Pancreas (tissue), 10 donors: ENCODE results near the gene FADS2. TPM values are rescaled to one million over a fixed set of nuclear protein-coding genes. Genes with fewer than 3 reads are reported as not detected.

Experiments
- ATAC-seq, 4 donors: fragments of 200-7000 bp; cut with Tn5 transposase; one replicate each; pipeline versions ENCODE4 v1.8.0 to v1.9.1; 2020; ENCODE audit warnings: mild to moderate bottlenecking in 4 of 4, moderate library complexity in 4 of 4
- DNase-seq, 6 donors: peaks; one replicate each; pipeline ENCODE4 v3.0.0-alpha.2; 2020
- FAIRE-seq: peaks from 2 replicates; lab custom pipeline; 2012; peaks lifted over from hg19 to GRCh38; lab: Jason Lieb, UNC
- H3K27ac ChIP-seq, 4 donors: fragments of 200-600 bp; sonication (generic); 1 replicate in 3 of 4; 2 replicates in 1 of 4; pipeline versions ENCODE4 v1.5.0 to v1.8.0; 2020
- H3K27me3 ChIP-seq, 4 donors: fragments of 200-600 bp; one replicate each; pipeline ENCODE4 v1.8.0; 2021
- H3K36me3 ChIP-seq, 3 donors: fragments of 200-600 bp; sonication (generic) in 1 of 3; one replicate each; pipeline versions ENCODE4 v1.5.0 to v1.8.0; 2020 to 2021
- H3K4me1 ChIP-seq, 3 donors: fragments of 200-600 bp; one replicate each; pipeline ENCODE4 v1.8.0; 2021
- H3K4me3 ChIP-seq, 4 donors: fragments of 200-600 bp; sonication (generic) in 2 of 4; one replicate each; pipeline versions ENCODE4 v1.5.0 to v1.8.0; 2020 to 2021
- H3K9me3 ChIP-seq, 4 donors: fragments of 200-600 bp; one replicate each; pipeline ENCODE4 v1.8.0; 2021
- WGBS, 2 donors: extraction: QIAGEN DNeasy Blood & Tissue Kit; methylation state at CpG; one replicate each; pipeline ENCODE4 v1.1.7; 2013; 5-methylcytosine and 5-hydroxymethylcytosine counted together
- intact Hi-C, 3 donors: fragments of 100-400 bp; cut with DNase I; formaldehyde crosslinking; loops; one replicate each; pipeline versions ENCODE4 v1.11.1 to v1.14.2; 2022
- polyA plus RNA-seq, 2 donors: library from polyadenylated mRNA; stranded (reverse); fragments of 200-250 nt; gene quantifications; one replicate each; pipeline ENCODE4 v1.2.3, GENCODE V29; 2013
- total RNA-seq, 6 donors: library from RNA; stranded (reverse); fragmentation: NEBNext Ultra II Directional in 4 of 6; extraction: Animal tissue kit (Norgen Biotek cat#: 25700) in 4 of 6; gene quantifications; one replicate each; pipeline versions ENCODE4 v1.2.1 to v1.2.4, GENCODE V29; 2021 to 2023
- TF ChIP-seq, protein P1 (sequence below), 4 donors: fragments of 200-600 bp; sonication (generic) in 3 of 4; IDR thresholded peaks; one replicate each; pipeline versions ENCODE4 v1.5.0 to v1.8.0; 2021; ENCODE audit warnings: antibody characterized with exemption in 4 of 4
- donor health status: healthy with polysubstance abuse.
- donor health status: DM: no; HTN: no; CAD: no; lungs with moderate emphysema.
- donor health status: DM: no; HTN: no; CAD: no.
- donor health status: control.
- donor health status: control.
- donor health status: Bipolar disorder and iron deficiency.
- donor health status: DM: yes; HTN: yes; CAD: no.
- donor health status: DM: no; HTN: no; CAD: no.
- donor health status: DM: no; HTN: no; CAD: no.
- donor health status: DM: yes; HTN: yes; CAD: no.

The FADS2 gene
- total and polyA plus RNA-seq, 8 donors, result 1.7 to 21.3 (median 7.3) TPM

DNA sequence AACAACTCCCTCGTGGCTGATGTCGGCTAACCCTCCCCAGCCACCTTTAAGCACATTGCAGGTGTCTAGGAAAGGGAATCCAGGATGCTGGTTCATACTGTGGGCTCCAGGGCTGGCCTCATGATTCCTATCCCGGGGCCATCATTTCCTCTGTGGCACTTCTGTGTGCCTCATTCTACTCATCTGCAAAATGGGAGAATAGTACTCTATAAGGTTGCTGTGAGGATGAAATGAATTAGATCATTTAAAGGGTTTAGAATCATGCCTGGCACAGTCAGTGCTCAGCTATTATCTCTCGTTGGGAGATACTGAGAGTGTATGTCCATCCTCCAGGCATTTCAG lies 67.6 kb downstream of the FADS2 start:
- DNase-seq (no peak), ATAC-seq (no peak), FAIRE-seq (no peak)
- Histone ChIP-seq H3K9me3 (no peaks in the 10 kb centered on the region), H3K27me3 (no peaks in the 10 kb centered on the region), H3K27ac (no peak overlapping the region), H3K4me1 (peaks cover 0 to under 1% (median 0%) of the 10 kb centered on the region in 3 donors), H3K4me3 (no peak overlapping the region), H3K36me3 (no peaks in the 10 kb centered on the region)
- TF ChIP-seq, protein P1, sequence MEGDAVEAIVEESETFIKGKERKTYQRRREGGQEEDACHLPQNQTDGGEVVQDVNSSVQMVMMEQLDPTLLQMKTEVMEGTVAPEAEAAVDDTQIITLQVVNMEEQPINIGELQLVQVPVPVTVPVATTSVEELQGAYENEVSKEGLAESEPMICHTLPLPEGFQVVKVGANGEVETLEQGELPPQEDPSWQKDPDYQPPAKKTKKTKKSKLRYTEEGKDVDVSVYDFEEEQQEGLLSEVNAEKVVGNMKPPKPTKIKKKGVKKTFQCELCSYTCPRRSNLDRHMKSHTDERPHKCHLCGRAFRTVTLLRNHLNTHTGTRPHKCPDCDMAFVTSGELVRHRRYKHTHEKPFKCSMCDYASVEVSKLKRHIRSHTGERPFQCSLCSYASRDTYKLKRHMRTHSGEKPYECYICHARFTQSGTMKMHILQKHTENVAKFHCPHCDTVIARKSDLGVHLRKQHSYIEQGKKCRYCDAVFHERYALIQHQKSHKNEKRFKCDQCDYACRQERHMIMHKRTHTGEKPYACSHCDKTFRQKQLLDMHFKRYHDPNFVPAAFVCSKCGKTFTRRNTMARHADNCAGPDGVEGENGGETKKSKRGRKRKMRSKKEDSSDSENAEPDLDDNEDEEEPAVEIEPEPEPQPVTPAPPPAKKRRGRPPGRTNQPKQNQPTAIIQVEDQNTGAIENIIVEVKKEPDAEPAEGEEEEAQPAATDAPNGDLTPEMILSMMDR (IDR thresholded peaks at IDR 0.05), result no peak
- intact Hi-C loops, result loop anchor here in 2 of 3 donors (5.0 to 10.0 kb wide), 3 partner anchors 91 to 187 kb away; no protein-coding TSS in a partner anchor
- WGBS, 2 donors, result 52 to 66% methylated on average over 4 of the region's 4 CpGs

DNA sequence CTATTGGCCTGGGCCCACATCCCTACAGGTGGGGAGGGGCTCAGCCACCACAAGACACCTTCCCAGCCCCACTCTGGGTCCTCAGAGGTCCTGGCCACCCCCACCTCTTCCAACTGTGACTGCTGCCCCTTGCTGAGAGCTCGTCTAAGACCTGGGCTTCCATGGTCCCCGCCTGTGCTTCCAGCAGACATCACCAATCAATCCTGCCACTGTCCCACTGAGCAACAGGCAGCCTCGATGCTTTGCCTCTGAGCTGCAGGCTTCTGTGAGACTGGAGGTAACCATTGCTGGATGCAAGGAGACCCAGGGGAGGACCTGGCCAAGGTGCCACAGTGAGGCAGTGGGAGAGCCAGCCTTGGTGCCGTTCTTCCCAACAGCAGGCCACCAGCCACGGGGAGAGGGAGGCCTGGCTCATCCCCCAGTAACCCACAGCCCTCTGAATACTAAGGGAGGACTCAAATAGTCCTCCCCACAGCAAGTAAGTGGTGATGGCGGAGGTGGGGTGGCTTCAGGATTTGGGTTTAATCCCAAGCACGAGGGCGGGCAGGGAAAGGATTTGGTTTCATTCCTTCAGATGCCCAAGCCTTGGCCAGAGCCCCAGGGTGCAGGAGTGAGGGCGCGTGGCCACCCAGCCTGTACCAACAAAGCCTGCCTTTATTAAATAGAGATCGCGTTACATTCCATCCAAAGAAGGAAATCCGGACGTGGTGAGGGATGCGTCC lies 68.7 kb downstream of the FADS2 start:
- H3K4me1 ChIP-seq, result no peaks in the 10 kb centered on the region
- WGBS, 2 donors, result 64 to 76% methylated on average over 15 of the region's 15 CpGs
- FAIRE-seq, result no peak
- intact Hi-C loops, result loop anchor here in 2 of 3 donors (5.0 to 10.0 kb wide), 3 partner anchors 92 to 185 kb away; no protein-coding TSS in a partner anchor
- H3K27ac ChIP-seq, result no peak overlapping the region
- H3K9me3 ChIP-seq, result no peaks in the 10 kb centered on the region
- no peak for ATAC-seq
- H3K36me3 ChIP-seq, result no peaks in the 10 kb centered on the region
- H3K4me3 ChIP-seq, result no peak overlapping the region
- no peaks in the 10 kb centered on the region for H3K27me3 ChIP-seq
- no peak for DNase-seq
- TF ChIP-seq, protein P1 (IDR thresholded peaks at IDR 0.05), result no peak

DNA sequence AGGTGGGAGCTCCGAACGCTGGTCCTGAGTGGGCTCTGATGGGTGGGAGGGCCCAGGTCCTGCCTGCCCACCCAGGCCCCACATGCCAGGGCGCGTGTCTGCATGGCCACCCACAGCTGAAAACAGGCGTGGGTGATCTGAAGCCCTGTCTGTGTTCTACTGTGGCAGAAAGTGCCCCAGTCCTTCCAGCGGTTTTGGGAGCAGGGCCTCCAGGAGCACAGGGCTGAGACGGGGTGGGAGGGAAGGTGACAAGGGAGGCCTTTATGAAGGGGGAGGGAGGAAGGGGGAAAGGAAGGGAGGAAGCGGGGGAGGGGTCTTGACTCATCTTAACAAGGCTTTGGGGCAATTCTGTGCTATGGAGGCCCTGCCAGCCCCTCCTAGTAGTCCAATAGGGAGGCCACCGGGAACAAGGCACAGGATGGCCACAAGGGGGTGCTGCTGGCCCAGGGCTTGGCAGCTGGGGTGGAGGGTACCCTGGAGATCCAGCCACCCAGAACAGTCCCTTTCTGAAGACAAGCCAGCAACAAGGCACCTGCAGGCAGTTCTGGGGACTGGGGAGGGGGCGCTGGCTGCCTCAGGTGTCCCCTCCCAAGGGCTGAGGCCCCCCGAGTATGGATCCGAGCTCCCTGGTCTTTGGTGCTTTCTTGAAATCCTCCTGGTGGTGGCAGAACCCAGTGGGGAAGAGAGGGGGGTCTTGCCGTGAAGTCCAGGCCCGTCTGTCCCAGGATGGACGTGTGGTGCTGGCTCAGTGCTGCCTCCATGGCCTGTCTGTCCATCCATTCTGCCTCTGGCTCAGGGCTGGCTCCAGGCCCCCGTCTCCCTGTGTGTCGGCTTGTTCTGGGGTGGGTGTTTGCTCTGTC lies 69.5 kb downstream of the FADS2 start:
- FAIRE-seq, result no peak
- Histone ChIP-seq H3K4me3 (no peak overlapping the region), H3K27ac (no peak overlapping the region), H3K9me3 (no peaks in the 10 kb centered on the region), H3K36me3 (no peaks in the 10 kb centered on the region), H3K27me3 (no peaks in the 10 kb centered on the region), H3K4me1 (no peaks in the 10 kb centered on the region)
- DNase-seq, result peak; percentile 56 to 90 (median 82)
- intact Hi-C loops, result loop anchor here in 2 of 3 donors (2.0 to 10.0 kb wide), 4 partner anchors 49 to 185 kb away; no protein-coding TSS in a partner anchor
- 60 to 67% methylated on average over 16 to 17 of the region's 17 CpGs for WGBS, 2 donors
- ATAC-seq, result peak; percentile 73 to 84 (median 80)
- TF ChIP-seq, protein P1 (IDR thresholded peaks at IDR 0.05), result peak; percentile 78 to 82 (median 80)

DNA sequence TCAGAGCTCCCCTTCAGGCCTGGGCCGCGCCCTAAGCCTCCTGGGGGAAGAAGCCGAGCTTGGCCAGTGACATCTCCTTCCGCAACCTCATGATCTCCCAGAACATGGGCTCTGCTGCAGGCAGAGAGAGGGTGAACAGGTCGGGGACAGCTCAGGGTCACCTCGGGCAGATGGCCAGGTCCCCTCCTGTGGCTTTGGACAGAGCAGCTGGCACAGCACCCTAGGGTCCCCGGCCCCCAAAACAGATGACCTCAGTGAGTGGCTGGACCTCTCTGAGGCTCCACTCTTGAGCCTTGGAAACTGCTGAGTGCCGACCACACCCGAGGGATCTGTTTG lies 70.1 kb downstream of the FADS2 start:
- H3K4me3 ChIP-seq, result no peak overlapping the region

More for the DNA sequence above, 70.1 kb downstream of the FADS2 start:
- TF ChIP-seq, protein P1 (IDR thresholded peaks at IDR 0.05), result no peak
- DNase-seq (peak in 1 of 6 donors; percentile 80), FAIRE-seq (no peak), ATAC-seq (peak in 1 of 4 donors; percentile 2)
- Histone ChIP-seq H3K27ac (no peak overlapping the region), H3K36me3 (no peaks in the 10 kb centered on the region), H3K27me3 (no peaks in the 10 kb centered on the region), H3K9me3 (no peaks in the 10 kb centered on the region), H3K4me1 (no peaks in the 10 kb centered on the region)
- intact Hi-C loops, result loop anchor here in 2 of 3 donors (2.0 to 10.0 kb wide), 4 partner anchors 49 to 184 kb away; no protein-coding TSS in a partner anchor
- 66 to 76% methylated on average over 9 of the region's 9 CpGs for WGBS, 2 donors
